Small intestine (tissue), 7 donors: Measurements from ENCODE around the gene SFTPA2. TPM values are rescaled to one million over a fixed set of nuclear protein-coding genes. Genes with fewer than 3 reads are reported as not detected.
"Not testable (repeated sequence)": the region's sequence is repeated elsewhere in the genome, so short reads cannot be mapped to it uniquely, and the experiment has no call there.

ENCODE experiments used
- DNase-seq, 2 donors: peaks; one replicate each; pipeline versions ENCODE4 v3.0.0 to v3.0.0-alpha.2; 2013
- FAIRE-seq: peaks from 2 replicates; lab custom pipeline; 2012; peaks lifted over from hg19 to GRCh38; lab: Jason Lieb, UNC
- H3K27ac ChIP-seq, 3 donors: one replicate each; pipeline ENCODE4 v1.5.1; 2013; ENCODE audit warnings: low read length in 2 of 3, mild to moderate bottlenecking in 2 of 3, control low read depth in 1 of 3, inconsistent platforms in 1 of 3, low read depth in 1 of 3, moderate library complexity in 1 of 3
- H3K27me3 ChIP-seq, 3 donors: one replicate each; pipeline ENCODE4 v1.6.1; 2013; ENCODE audit warnings: low read length in 3 of 3, inconsistent platforms in 1 of 3; ENCODE audit not compliant: control insufficient read depth in 3 of 3, insufficient read depth in 3 of 3
- H3K36me3 ChIP-seq, 3 donors: one replicate each; pipeline ENCODE4 v1.6.1; 2013; ENCODE audit warnings: low read length in 3 of 3, inconsistent platforms in 1 of 3, low read depth in 1 of 3, mild to moderate bottlenecking in 1 of 3, moderate library complexity in 1 of 3; ENCODE audit not compliant: control insufficient read depth in 3 of 3, insufficient read depth in 2 of 3
- H3K4me1 ChIP-seq, 3 donors: one replicate each; pipeline ENCODE4 v1.6.1; 2013; ENCODE audit warnings: low read length in 2 of 3, inconsistent platforms in 1 of 3, low read depth in 1 of 3, mild to moderate bottlenecking in 1 of 3, moderate library complexity in 1 of 3; ENCODE audit not compliant: control insufficient read depth in 3 of 3, insufficient read depth in 2 of 3
- H3K4me3 ChIP-seq, 3 donors: one replicate each; pipeline ENCODE4 v1.5.1; 2013; ENCODE audit warnings: low read length in 3 of 3, control low read depth in 1 of 3, inconsistent platforms in 1 of 3, low read depth in 1 of 3, mild to moderate bottlenecking in 1 of 3, moderate library complexity in 1 of 3
- H3K9me3 ChIP-seq, 2 donors: one replicate each; pipeline ENCODE4 v1.6.1; 2013; ENCODE audit warnings: low read depth in 1 of 2, low read length in 1 of 2; ENCODE audit not compliant: control insufficient read depth in 2 of 2, insufficient read depth in 1 of 2
- WGBS, 3 donors: extraction: QIAGEN DNeasy Blood & Tissue Kit; methylation state at CpG; one replicate each; pipeline ENCODE4 v1.1.7; 2013; 5-methylcytosine and 5-hydroxymethylcytosine counted together
- polyA plus RNA-seq, 4 donors: library from polyadenylated mRNA; stranded (reverse) in 3 of 4; unstranded in 1 of 4; fragments of 200-250 nt in 3 of 4; fragments of 120-200 nt in 1 of 4; gene quantifications; one replicate each; pipeline versions ENCODE4 v1.2.1 to v1.2.3, GENCODE V29; 2013
- donor health status: healthy with polysubstance abuse.
- donor health status: control.
- donor health status: control.
- donor health status: Bipolar disorder and iron deficiency.
- donor health status: healthy.

SFTPA2 gene
- polyA plus RNA-seq, 4 donors = 0.01 to 13.4 (median 2.4) TPM

GRCh38 chr10:79594565-79594964, 34.4 kb upstream of the SFTPA2 start:
- not testable (repeated sequence) for H3K27ac ChIP-seq, FAIRE-seq, H3K4me1 ChIP-seq, DNase-seq, H3K4me3 ChIP-seq, H3K36me3 ChIP-seq, H3K9me3 ChIP-seq, H3K27me3 ChIP-seq
- WGBS, 3 donors = 65 to 84% (median 79%) methylated on average over 3 of the region's 3 CpGs

- WGBS, 3 donors = 68 to 83% (median 78%) methylated on average over 1 of the region's 1 CpG
- Histone ChIP-seq H3K36me3 (no peaks in the 10 kb centered on the region), H3K9me3 (peaks cover 0 to 4% of the 10 kb centered on the region in 2 donors), H3K4me1 (no peaks in the 10 kb centered on the region), H3K27me3 (peaks cover 0 to 4% (median 0%) of the 10 kb centered on the region in 3 donors), H3K4me3 (no peak overlapping the region), H3K27ac (no peak overlapping the region)
- FAIRE-seq = no peak
- no peak for DNase-seq
Measured at GRCh38 chr10:79593377-79593776, 33.2 kb upstream of the SFTPA2 start.

- no peak for DNase-seq
- Histone ChIP-seq H3K27ac (no peak overlapping the region), H3K4me3 (no peak overlapping the region), H3K9me3 (no peaks in the 10 kb centered on the region), H3K27me3 (peaks cover 0 to 4% (median 0%) of the 10 kb centered on the region in 3 donors), H3K4me1 (no peaks in the 10 kb centered on the region), H3K36me3 (no peaks in the 10 kb centered on the region)
- no peak for FAIRE-seq
Measured at GRCh38 chr10:79588800-79589199, 28.6 kb upstream of the SFTPA2 start.

- H3K4me3 ChIP-seq = no peak overlapping the region
- peaks cover 0 to 5% (median 0%) of the 10 kb centered on the region in 3 donors for H3K27me3 ChIP-seq
- no peaks in the 10 kb centered on the region for H3K4me1 ChIP-seq
- 31 to 54% (median 53%) methylated on average over 2 of the region's 2 CpGs for WGBS, 3 donors
- no peak for FAIRE-seq
- H3K27ac ChIP-seq = no peak overlapping the region
- DNase-seq = no peak
- no peaks in the 10 kb centered on the region for H3K9me3 ChIP-seq
- H3K36me3 ChIP-seq = no peaks in the 10 kb centered on the region
Measured at GRCh38 chr10:79586933-79587332, 26.7 kb upstream of the SFTPA2 start.

- no peaks in the 10 kb centered on the region for H3K4me1 ChIP-seq
- H3K36me3 ChIP-seq = no peaks in the 10 kb centered on the region
- DNase-seq = no peak
- FAIRE-seq = no peak
- no peaks in the 10 kb centered on the region for H3K9me3 ChIP-seq
- 84 to 87% (median 87%) methylated on average over 11 of the region's 11 CpGs for WGBS, 3 donors
- no peak overlapping the region for H3K4me3 ChIP-seq
- peaks cover 0 to 5% (median 0%) of the 10 kb centered on the region in 3 donors for H3K27me3 ChIP-seq
- H3K27ac ChIP-seq = no peak overlapping the region
Measured at GRCh38 chr10:79585870-79586527, 25.8 kb upstream of the SFTPA2 start.

- no peak for FAIRE-seq
Measured at GRCh38 chr10:79583488-79584024, 23.3 kb upstream of the SFTPA2 start.

GRCh38 chr10:79582954-79583353, 22.7 kb upstream of the SFTPA2 start:
- H3K27ac ChIP-seq, H3K36me3 ChIP-seq, DNase-seq, H3K4me1 ChIP-seq, H3K4me3 ChIP-seq, FAIRE-seq, H3K9me3 ChIP-seq, H3K27me3 ChIP-seq: not testable (repeated sequence)
- 53 to 70% (median 64%) methylated on average over 3 to 6 of the region's 6 CpGs for WGBS, 3 donors

More at GRCh38 chr10:79583488-79584024, 23.3 kb upstream of the SFTPA2 start:
- 84 to 89% (median 86%) methylated on average over 7 of the region's 7 CpGs for WGBS, 3 donors
- no peaks in the 10 kb centered on the region for H3K9me3 ChIP-seq
- peaks cover 0 to 5% (median 0%) of the 10 kb centered on the region in 3 donors for H3K27me3 ChIP-seq
- no peaks in the 10 kb centered on the region for H3K4me1 ChIP-seq
- DNase-seq = no peak
- no peaks in the 10 kb centered on the region for H3K36me3 ChIP-seq
- H3K4me3 ChIP-seq = no peak overlapping the region
- H3K27ac ChIP-seq = no peak overlapping the region

GRCh38 chr10:79582096-79582495, 21.9 kb upstream of the SFTPA2 start:
- Histone ChIP-seq H3K4me1 (no peaks in the 10 kb centered on the region), H3K27me3 (peaks cover 0 to 5% (median 0%) of the 10 kb centered on the region in 3 donors), H3K36me3 (no peaks in the 10 kb centered on the region), H3K9me3 (no peaks in the 10 kb centered on the region), H3K4me3 (no peak overlapping the region), H3K27ac (no peak overlapping the region)
- 82 to 84% (median 84%) methylated on average over 6 of the region's 6 CpGs for WGBS, 3 donors
- DNase-seq (no peak), FAIRE-seq (no peak)
